Skeletal muscle satellite cell (primary cell): ENCODE results near the gene DIP2A. TPM values are rescaled to one million over a fixed set of nuclear protein-coding genes. Genes with fewer than 3 reads are reported as not detected.

Source experiments
- small RNA-seq: library from RNA; depleted of rRNA; stranded (forward); fragments of <200 nt; gene quantifications from one replicate; pipeline ENCODE3, GENCODE V24; 2012

Gene DIP2A

Small RNA genes lying within 50 kb of the gene (small RNA-seq; reads per million reads assigned to genes)
- not detected for gene RNU6-396P
